Femur (tissue), 1 donor: ENCODE measurements around the gene CAPZA2.
"Not testable (repeated sequence)": the region's sequence is repeated elsewhere in the genome, so short reads cannot be mapped to it uniquely, and the experiment has no call there.

ENCODE experiments used
- DNase-seq: peaks from one replicate; pipeline ENCODE4 v3.0.0-alpha.2; 2017

CAPZA2 gene

GRCh38 chr7:116862234-116862950 lies at the start of gene CAPZA2:
Gene CAPZA2 (plus strand): TSS chr7:116862587. CDS start chr7:116862612, 25 bp downstream.
- DNase-seq: peak; percentile 96

- no peak for DNase-seq
These were observed 49.5 kb upstream of the CAPZA2 start for GRCh38 chr7:116812860-116813259.

- not testable (repeated sequence) for DNase-seq
These were observed 49.0 kb upstream of the CAPZA2 start for GRCh38 chr7:116813371-116813770.

GRCh38 chr7:116815041-116815440 lies 47.3 kb upstream of the CAPZA2 start:
- DNase-seq: no peak

- no peak for DNase-seq
These were observed 42.2 kb upstream of the CAPZA2 start for GRCh38 chr7:116820149-116820548.

- DNase-seq: not testable (repeated sequence)
These were observed 40.7 kb upstream of the CAPZA2 start for GRCh38 chr7:116821647-116822046.

GRCh38 chr7:116824449-116824848 lies 37.9 kb upstream of the CAPZA2 start:
- DNase-seq: no peak

- DNase-seq: no peak
These were observed 34.1 kb upstream of the CAPZA2 start for GRCh38 chr7:116828281-116828680.

- DNase-seq: no peak
These were observed 33.3 kb upstream of the CAPZA2 start for GRCh38 chr7:116829041-116829440.

- no peak for DNase-seq
These were observed 32.9 kb upstream of the CAPZA2 start for GRCh38 chr7:116829493-116829892.

GRCh38 chr7:116832692-116833091 lies 29.7 kb upstream of the CAPZA2 start:
- DNase-seq: no peak

- DNase-seq: no peak
These were observed 27.4 kb upstream of the CAPZA2 start for GRCh38 chr7:116834815-116835504.

- DNase-seq: no peak
These were observed 26.3 kb upstream of the CAPZA2 start for GRCh38 chr7:116836048-116836447.

- no peak for DNase-seq
These were observed 25.5 kb upstream of the CAPZA2 start for GRCh38 chr7:116836911-116837310.

GRCh38 chr7:116837586-116837985 lies 24.8 kb upstream of the CAPZA2 start:
- no peak for DNase-seq

GRCh38 chr7:116840256-116840655 lies 22.1 kb upstream of the CAPZA2 start:
- no peak for DNase-seq

- no peak for DNase-seq
These were observed 20.0 kb upstream of the CAPZA2 start for GRCh38 chr7:116842371-116842770.

GRCh38 chr7:116843378-116843777 lies 19.0 kb upstream of the CAPZA2 start:
- DNase-seq: no peak

GRCh38 chr7:116851175-116851574 lies 11.2 kb upstream of the CAPZA2 start:
- DNase-seq: no peak

- no peak for DNase-seq
These were observed 10.7 kb upstream of the CAPZA2 start for GRCh38 chr7:116851671-116852070.

- DNase-seq: no peak
These were observed 8.3 kb upstream of the CAPZA2 start for GRCh38 chr7:116854132-116854531.

- no peak for DNase-seq
These were observed 5.3 kb upstream of the CAPZA2 start for GRCh38 chr7:116857052-116857451.

- no peak for DNase-seq
These were observed 3.1 kb upstream of the CAPZA2 start for GRCh38 chr7:116859323-116859722.

- no peak for DNase-seq
These were observed 670 bp upstream of the CAPZA2 start for GRCh38 chr7:116861717-116862116.
